ENCODE data around the gene SPATA21.
"Not testable (repeated sequence)": the region's sequence is repeated elsewhere in the genome, so short reads cannot be mapped to it uniquely, and the experiment has no call there.

SPATA21 gene

DNA sequence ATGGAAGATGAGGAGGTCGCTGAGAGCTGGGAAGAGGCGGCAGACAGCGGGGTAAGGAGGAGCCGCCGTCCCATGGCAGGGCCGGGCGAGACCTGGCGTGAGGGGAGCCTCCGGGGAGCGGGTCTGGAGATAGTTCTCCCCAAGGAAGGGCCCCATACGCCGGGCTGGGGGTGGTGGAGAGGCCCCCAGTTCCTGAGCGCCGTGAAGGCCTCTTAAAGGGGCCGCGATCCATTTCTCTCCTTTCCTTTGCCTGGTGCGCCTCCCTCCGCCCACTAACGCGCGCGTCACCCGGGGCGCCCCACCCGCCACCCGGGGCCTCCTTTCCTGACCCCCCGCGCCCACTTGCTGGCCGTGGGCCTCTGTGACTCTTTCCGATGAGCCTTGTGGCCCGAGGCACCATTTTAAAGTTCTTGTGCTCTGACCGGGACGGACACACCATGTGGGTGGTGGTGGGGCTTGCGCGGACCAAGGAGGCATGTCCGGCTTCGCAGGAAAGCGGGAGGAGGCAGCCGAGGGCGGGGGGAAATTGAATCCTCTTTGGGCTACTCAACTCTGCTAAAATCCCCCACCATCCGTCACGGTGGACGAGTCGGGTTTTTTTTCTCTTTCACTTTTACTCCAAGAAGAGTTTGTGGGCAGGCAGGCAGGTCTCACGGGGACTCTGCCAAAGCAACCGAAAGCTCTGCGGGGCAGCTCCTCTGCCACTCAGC, 69.8 kb downstream of the SPATA21 start:
- peak; percentile 92 for DNase-seq (ENCODE audit: extremely low read depth, insufficient read length)
- no peaks in the 10 kb centered on the region for H3K27me3 ChIP-seq (replicated peaks; ENCODE audit: control insufficient read depth, insufficient read depth, low read length)
- peak overlapping the region; percentile 86 for H3K4me3 ChIP-seq (replicated peaks; ENCODE audit: low read depth, low read length)
- H3K36me3 ChIP-seq (ENCODE audit: control insufficient read depth, insufficient read depth, low read length) = no peaks in the 10 kb centered on the region
- TF ChIP-seq, protein P1, sequence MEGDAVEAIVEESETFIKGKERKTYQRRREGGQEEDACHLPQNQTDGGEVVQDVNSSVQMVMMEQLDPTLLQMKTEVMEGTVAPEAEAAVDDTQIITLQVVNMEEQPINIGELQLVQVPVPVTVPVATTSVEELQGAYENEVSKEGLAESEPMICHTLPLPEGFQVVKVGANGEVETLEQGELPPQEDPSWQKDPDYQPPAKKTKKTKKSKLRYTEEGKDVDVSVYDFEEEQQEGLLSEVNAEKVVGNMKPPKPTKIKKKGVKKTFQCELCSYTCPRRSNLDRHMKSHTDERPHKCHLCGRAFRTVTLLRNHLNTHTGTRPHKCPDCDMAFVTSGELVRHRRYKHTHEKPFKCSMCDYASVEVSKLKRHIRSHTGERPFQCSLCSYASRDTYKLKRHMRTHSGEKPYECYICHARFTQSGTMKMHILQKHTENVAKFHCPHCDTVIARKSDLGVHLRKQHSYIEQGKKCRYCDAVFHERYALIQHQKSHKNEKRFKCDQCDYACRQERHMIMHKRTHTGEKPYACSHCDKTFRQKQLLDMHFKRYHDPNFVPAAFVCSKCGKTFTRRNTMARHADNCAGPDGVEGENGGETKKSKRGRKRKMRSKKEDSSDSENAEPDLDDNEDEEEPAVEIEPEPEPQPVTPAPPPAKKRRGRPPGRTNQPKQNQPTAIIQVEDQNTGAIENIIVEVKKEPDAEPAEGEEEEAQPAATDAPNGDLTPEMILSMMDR (IDR thresholded peaks at IDR 0.05; ENCODE audit: insufficient read depth, low read length, poor library complexity, severe bottlenecking) = peak; percentile 2

DNA sequence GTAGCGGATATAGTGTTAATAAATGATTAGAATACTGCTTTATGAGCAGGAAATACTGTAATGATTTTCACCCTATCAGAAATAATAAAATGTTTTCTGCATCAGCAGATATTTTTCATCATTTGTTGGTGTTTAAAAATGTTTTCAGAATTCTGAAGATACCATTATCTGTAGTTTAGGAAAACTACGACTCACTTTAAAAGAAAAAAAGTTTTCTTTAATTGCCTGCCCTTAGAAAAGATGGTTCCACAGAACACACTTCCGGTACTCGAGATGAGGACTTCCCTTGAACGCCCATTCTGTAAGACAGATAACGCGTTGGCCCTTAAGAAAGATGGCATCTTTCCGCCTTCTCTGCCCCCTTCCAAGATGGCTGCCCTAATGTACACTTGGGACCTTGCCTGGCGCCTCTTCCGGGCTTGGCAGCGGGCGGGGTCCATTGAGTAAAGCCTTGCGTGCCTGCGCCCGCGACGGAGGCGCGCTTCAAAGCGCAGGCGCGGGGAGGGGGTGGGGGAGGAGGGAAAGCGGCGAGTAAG, 70.4 kb downstream of the SPATA21 start, which contains the start of gene SZRD1:
TSS of gene SZRD1 (plus strand) at position 521 of the 536 bp plus-strand sequence. CDS start 16 bp downstream, outside the sequence.
- Histone ChIP-seq H3K27me3 (replicated peaks; ENCODE audit: control insufficient read depth, insufficient read depth, low read length) (no peaks in the 10 kb centered on the region), H3K36me3 (ENCODE audit: control insufficient read depth, insufficient read depth, low read length) (no peaks in the 10 kb centered on the region), H3K4me3 (replicated peaks; ENCODE audit: low read depth, low read length) (peak within 1 kb of the TSS; percentile 86)
- peak; percentile 99 for DNase-seq (ENCODE audit: extremely low read depth, insufficient read length)
- TF ChIP-seq, protein P1 (IDR thresholded peaks at IDR 0.05; ENCODE audit: insufficient read depth, low read length, poor library complexity, severe bottlenecking) = no peak

DNA sequence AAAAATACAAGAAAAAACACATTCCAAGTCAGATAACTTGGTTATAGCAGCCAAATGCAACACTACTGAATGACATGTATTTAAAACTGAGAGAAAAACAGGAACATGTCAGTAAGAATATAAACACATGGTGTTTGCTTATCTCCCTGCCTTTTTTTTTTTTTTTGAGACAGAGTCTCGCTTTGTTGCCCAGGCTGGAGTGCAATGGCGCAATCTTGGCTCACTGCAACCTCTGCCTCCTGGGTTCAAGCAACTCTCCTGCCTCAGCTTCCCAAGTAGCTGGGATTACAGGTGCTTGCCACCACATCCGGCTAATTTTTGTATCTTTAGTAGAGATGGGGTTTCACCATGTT, 72.1 kb downstream of the SPATA21 start:
- not testable (repeated sequence) for H3K36me3 ChIP-seq (ENCODE audit: control insufficient read depth, insufficient read depth, low read length); H3K4me3 ChIP-seq (replicated peaks; ENCODE audit: low read depth, low read length); H3K27me3 ChIP-seq (replicated peaks; ENCODE audit: control insufficient read depth, insufficient read depth, low read length); DNase-seq (ENCODE audit: extremely low read depth, insufficient read length)

DNA sequence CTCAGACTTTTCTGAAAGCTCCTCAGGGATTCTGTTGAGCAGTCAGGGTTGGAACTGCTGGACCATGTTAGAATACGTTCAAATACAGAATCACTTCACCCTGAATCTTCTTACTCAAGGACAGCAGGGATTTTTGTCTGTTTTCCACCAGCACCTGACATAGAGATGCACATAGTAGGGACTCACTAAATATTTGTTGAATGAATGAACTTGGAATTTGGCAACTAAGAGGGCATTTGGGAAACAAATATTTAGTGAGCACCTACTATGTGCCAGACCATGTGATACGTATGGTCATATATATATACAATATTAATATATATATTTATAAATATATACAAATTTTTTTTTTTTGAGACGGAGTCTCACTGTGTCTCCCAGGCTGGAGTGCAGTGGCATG, 80.4 kb downstream of the SPATA21 start:
- Histone ChIP-seq H3K4me3 (replicated peaks; ENCODE audit: low read depth, low read length) (no peak overlapping the region), H3K36me3 (ENCODE audit: control insufficient read depth, insufficient read depth, low read length) (no peaks in the 10 kb centered on the region), H3K27me3 (replicated peaks; ENCODE audit: control insufficient read depth, insufficient read depth, low read length) (no peaks in the 10 kb centered on the region)
- no peak for DNase-seq (ENCODE audit: extremely low read depth, insufficient read length)
- TF ChIP-seq, protein P1 (IDR thresholded peaks at IDR 0.05; ENCODE audit: insufficient read depth, low read length, poor library complexity, severe bottlenecking) = no peak

DNA sequence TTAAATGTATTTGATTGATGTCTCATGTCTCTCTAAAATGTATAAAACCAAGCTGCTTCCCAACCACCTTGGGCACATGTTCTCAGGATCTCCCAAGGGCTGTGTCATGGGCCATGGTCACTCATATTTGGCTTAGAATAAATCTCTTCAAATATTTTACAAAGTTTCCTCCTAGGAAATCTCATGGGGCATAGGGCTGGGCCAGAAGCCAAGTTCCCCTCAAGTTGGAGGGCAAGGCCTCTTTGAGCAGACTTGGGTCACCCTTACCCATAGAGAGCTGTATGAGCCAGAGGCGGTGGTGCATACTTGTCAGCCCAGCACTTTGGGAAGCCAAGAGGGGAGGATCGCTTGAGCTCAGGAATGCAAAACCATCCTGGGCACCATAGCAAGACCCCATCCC, 82.6 kb downstream of the SPATA21 start:
- TF ChIP-seq, protein P1 (IDR thresholded peaks at IDR 0.05; ENCODE audit: insufficient read depth, low read length, poor library complexity, severe bottlenecking) = no peak
- H3K4me3 ChIP-seq (replicated peaks; ENCODE audit: low read depth, low read length) = no peak overlapping the region
- no peaks in the 10 kb centered on the region for H3K36me3 ChIP-seq (ENCODE audit: control insufficient read depth, insufficient read depth, low read length)
- no peak for DNase-seq (ENCODE audit: extremely low read depth, insufficient read length)
- no peaks in the 10 kb centered on the region for H3K27me3 ChIP-seq (replicated peaks; ENCODE audit: control insufficient read depth, insufficient read depth, low read length)

DNA sequence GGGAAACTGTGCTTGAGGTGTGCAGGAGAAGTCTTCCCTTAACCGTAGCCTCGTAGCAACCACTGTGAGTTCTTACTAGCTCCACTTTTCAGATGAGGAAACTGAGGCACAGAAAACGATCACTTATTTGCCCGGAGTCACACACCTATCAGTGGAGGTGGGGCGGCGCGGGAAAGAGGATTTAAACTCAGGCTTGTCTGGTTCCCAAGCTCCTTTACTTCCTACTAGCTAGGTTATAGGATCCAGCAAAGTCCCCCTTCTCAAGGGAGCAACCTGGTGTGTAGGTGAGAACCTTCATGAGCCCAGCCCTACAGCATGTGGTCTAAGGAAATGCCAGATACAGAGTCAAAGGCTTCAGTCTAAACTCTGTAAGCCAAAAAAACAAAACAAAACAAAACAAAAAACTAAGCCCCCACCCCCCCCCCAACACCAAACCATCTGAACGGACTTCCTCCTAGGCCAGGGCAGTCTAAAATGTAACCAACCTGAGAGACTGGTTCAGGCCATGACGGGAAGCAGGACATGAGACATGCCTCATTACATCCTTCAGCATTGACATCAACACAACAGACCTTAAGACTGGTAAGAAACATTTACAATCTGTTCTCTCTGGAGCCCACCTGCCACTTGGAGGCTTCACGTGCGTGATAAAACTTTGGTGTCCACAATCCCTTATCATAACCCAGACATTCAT, 84.2 kb downstream of the SPATA21 start:
- H3K36me3 ChIP-seq (ENCODE audit: control insufficient read depth, insufficient read depth, low read length) = no peaks in the 10 kb centered on the region
- no peak for DNase-seq (ENCODE audit: extremely low read depth, insufficient read length)
- peak overlapping the region; percentile 68 for H3K4me3 ChIP-seq (replicated peaks; ENCODE audit: low read depth, low read length)
- TF ChIP-seq, protein P1 (IDR thresholded peaks at IDR 0.05; ENCODE audit: insufficient read depth, low read length, poor library complexity, severe bottlenecking) = no peak
- H3K27me3 ChIP-seq (replicated peaks; ENCODE audit: control insufficient read depth, insufficient read depth, low read length) = no peaks in the 10 kb centered on the region
